Neutrophil (primary cell): ENCODE results near the gene NTRK1.

Experiments used
- H3K27ac ChIP-seq: fragments of 200-600 bp; sonication (generic); 2 replicates; pipeline ENCODE4 v1.5.1; 2016; ENCODE audit warnings: mild to moderate bottlenecking, moderate library complexity
- H3K27me3 ChIP-seq: fragments of 200-600 bp; sonication (generic); 2 replicates; pipeline ENCODE4 v1.6.0; 2016; ENCODE audit warnings: mild to moderate bottlenecking
- H3K36me3 ChIP-seq: fragments of 200-600 bp; sonication (generic); 2 replicates; pipeline ENCODE4 v1.5.1; 2017
- H3K4me1 ChIP-seq, 2 experiments: fragments of 200-600 bp in 1 of 2; sonication (generic) in 1 of 2; 1 replicate in 1 of 2; 2 replicates in 1 of 2; pipeline versions ENCODE4 v1.5.1 to v1.6.1; 2013 to 2016; ENCODE audit warnings: low read depth in 1 of 2, low read length in 1 of 2, mild to moderate bottlenecking in 1 of 2, moderate library complexity in 1 of 2; ENCODE audit not compliant: control insufficient read depth in 1 of 2, insufficient read depth in 1 of 2
- H3K4me3 ChIP-seq, 2 experiments: fragments of 200-600 bp in 1 of 2; sonication (generic) in 1 of 2; 1 replicate in 1 of 2; 2 replicates in 1 of 2; pipeline ENCODE4 v1.5.1; 2013 to 2016; ENCODE audit warnings: low read depth in 1 of 2, low read length in 1 of 2, mild to moderate bottlenecking in 1 of 2, moderate library complexity in 1 of 2
- H3K9me3 ChIP-seq: fragments of 200-600 bp; sonication (generic); 2 replicates; pipeline ENCODE4 v1.5.1; 2016
- CTCF ChIP-seq: fragments of 200-600 bp; sonication (generic); IDR thresholded peaks from 2 replicates; pipeline ENCODE4 v1.5.1; 2016; ENCODE audit warnings: antibody characterized with exemption

The NTRK1 gene

GRCh38 chr1:156896490-156897033, 35.9 kb downstream of the NTRK1 start:
- Histone ChIP-seq H3K4me1 (peaks cover 20 to 22% of the 10 kb centered on the region in 2 experiments), H3K27me3 (peaks cover 77% of the 10 kb centered on the region), H3K9me3 (no peaks in the 10 kb centered on the region), H3K27ac (no peak overlapping the region), H3K4me3 (no peak overlapping the region), H3K36me3 (no peaks in the 10 kb centered on the region)
- no peak for TF ChIP-seq CTCF

- Histone ChIP-seq H3K4me3 (no peak overlapping the region), H3K27ac (no peak overlapping the region), H3K36me3 (no peaks in the 10 kb centered on the region), H3K27me3 (peaks cover 70% of the 10 kb centered on the region), H3K9me3 (no peaks in the 10 kb centered on the region), H3K4me1 (peaks cover 14 to 15% of the 10 kb centered on the region in 2 experiments)
- no peak for TF ChIP-seq CTCF
These were observed 36.6 kb downstream of the NTRK1 start for GRCh38 chr1:156897078-156897825.

- Histone ChIP-seq H3K4me3 (no peak overlapping the region), H3K4me1 (peaks cover 8 to 9% of the 10 kb centered on the region in 2 experiments), H3K27ac (no peak overlapping the region), H3K9me3 (no peaks in the 10 kb centered on the region), H3K36me3 (no peaks in the 10 kb centered on the region), H3K27me3 (peaks cover 61% of the 10 kb centered on the region)
- no peak for TF ChIP-seq CTCF
These were observed 37.5 kb downstream of the NTRK1 start for GRCh38 chr1:156898161-156898566.

DNA sequence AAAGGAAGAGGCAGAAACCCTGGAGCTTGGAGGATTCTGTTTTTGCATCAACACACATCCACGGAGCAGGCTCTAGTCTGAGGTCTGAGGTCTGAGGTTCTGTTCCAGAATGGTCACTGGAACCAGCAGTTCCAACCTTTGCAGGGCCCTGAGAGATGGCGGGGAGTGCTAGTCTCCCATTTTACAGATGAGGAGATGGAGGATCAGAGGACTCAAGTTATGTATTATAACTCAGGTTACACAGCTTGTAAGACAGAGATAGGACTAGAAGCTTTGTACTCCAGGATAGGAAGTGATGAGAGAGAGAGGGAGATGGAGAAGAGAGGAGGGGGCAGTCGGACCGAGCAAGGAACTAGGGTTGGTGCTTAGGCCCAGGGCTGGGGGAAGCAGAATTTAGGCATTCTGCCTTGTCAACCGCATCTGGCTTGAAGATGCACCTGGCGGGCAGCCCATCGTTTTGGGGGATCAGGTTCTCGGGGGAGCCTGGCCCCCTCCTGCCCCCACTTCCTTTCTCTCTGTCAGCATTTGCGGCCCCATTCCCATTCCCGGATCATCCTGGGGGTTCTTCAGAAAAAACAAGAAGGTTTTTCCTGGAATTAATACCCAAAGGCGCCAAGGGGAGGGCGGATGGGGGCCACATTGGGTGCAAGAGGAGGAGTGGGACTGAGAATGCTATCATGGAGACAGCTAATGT, 38.5 kb downstream of the NTRK1 start:
- no peak overlapping the region for H3K27ac ChIP-seq
- H3K36me3 ChIP-seq = no peaks in the 10 kb centered on the region
- H3K4me1 ChIP-seq = peaks cover 3 to 6% of the 10 kb centered on the region in 2 experiments
- no peaks in the 10 kb centered on the region for H3K9me3 ChIP-seq
- no peak overlapping the region for H3K4me3 ChIP-seq
- no peak for TF ChIP-seq CTCF
- peaks cover 51% of the 10 kb centered on the region for H3K27me3 ChIP-seq

- Histone ChIP-seq H3K4me1 (peaks cover 3 to 6% of the 10 kb centered on the region in 2 experiments), H3K4me3 (no peak overlapping the region), H3K27me3 (peaks cover 41% of the 10 kb centered on the region), H3K36me3 (no peaks in the 10 kb centered on the region), H3K27ac (no peak overlapping the region), H3K9me3 (no peaks in the 10 kb centered on the region)
- no peak for TF ChIP-seq CTCF
These were observed 39.5 kb downstream of the NTRK1 start for GRCh38 chr1:156899956-156900718.
